Astrocyte (in vitro differentiated cells and primary cell): ENCODE measurements around the gene SAV1. TPM values are rescaled to one million over a fixed set of nuclear protein-coding genes. Genes with fewer than 3 reads are reported as not detected.

ENCODE experiments used
- DNase-seq: peaks from one replicate; pipeline ENCODE4 v3.0.0-alpha.2; 2010; ENCODE audit warnings: low read depth
- FAIRE-seq: peaks from 2 replicates; lab custom pipeline; 2011; peaks lifted over from hg19 to GRCh38; lab: Jason Lieb, UNC
- H2AFZ ChIP-seq: 2 replicates; pipeline ENCODE4 v1.6.0; 2012; ENCODE audit warnings: low read depth, low read length, inconsistent platforms
- H3K27ac ChIP-seq: 2 replicates; pipeline ENCODE4 v1.5.1; 2011; ENCODE audit warnings: low read depth, low read length, inconsistent platforms
- H3K27me3 ChIP-seq: 2 replicates; pipeline ENCODE4 v1.6.0; 2011; ENCODE audit warnings: low read length, inconsistent platforms; ENCODE audit not compliant: insufficient read depth
- H3K36me3 ChIP-seq: 2 replicates; pipeline ENCODE4 v1.5.1; 2011; ENCODE audit warnings: low read length, inconsistent platforms; ENCODE audit not compliant: insufficient read depth
- H3K4me1 ChIP-seq: 2 replicates; pipeline ENCODE4 v1.5.1; 2011; ENCODE audit warnings: low read length, inconsistent platforms; ENCODE audit not compliant: insufficient read depth
- H3K4me2 ChIP-seq: 2 replicates; pipeline ENCODE4 v1.6.0; 2012; ENCODE audit warnings: low read length, inconsistent platforms
- H3K4me3 ChIP-seq: 2 replicates; pipeline ENCODE4 v1.5.1; 2011; ENCODE audit warnings: low read depth, mild to moderate bottlenecking, low read length, inconsistent platforms; ENCODE audit not compliant: insufficient read depth
- H3K79me2 ChIP-seq: 2 replicates; pipeline ENCODE4 v1.6.0; 2012; ENCODE audit warnings: mild to moderate bottlenecking, low read length, inconsistent platforms; ENCODE audit not compliant: insufficient read depth
- H3K9ac ChIP-seq: 2 replicates; pipeline ENCODE4 v1.6.0; 2012; ENCODE audit warnings: mild to moderate bottlenecking, low read length, inconsistent platforms
- H3K9me3 ChIP-seq: 2 replicates; pipeline ENCODE4 v1.5.1; 2012; ENCODE audit warnings: low read depth, mild to moderate bottlenecking, low read length, inconsistent platforms; ENCODE audit not compliant: insufficient read depth
- H4K20me1 ChIP-seq: 2 replicates; pipeline ENCODE4 v1.6.0; 2012; ENCODE audit warnings: low read length, inconsistent platforms; ENCODE audit not compliant: insufficient read depth
- H3K27ac Mint-ChIP-seq: one replicate; pipeline ENCODE4 v1.8.0; 2021; ENCODE audit warnings: mild to moderate bottlenecking, mixed read lengths; ENCODE audit not compliant: unreplicated experiment
- H3K27me3 Mint-ChIP-seq: one replicate; pipeline ENCODE4 v1.8.0; 2021; ENCODE audit warnings: low read depth, mixed read lengths; ENCODE audit not compliant: unreplicated experiment
- H3K36me3 Mint-ChIP-seq: one replicate; pipeline ENCODE4 v1.8.0; 2021; ENCODE audit warnings: low read depth, mixed read lengths; ENCODE audit not compliant: unreplicated experiment
- H3K4me1 Mint-ChIP-seq: one replicate; pipeline ENCODE4 v1.8.0; 2021; ENCODE audit warnings: low read depth, mixed read lengths; ENCODE audit not compliant: unreplicated experiment
- H3K4me3 Mint-ChIP-seq: one replicate; pipeline ENCODE4 v1.8.0; 2021; ENCODE audit warnings: mild to moderate bottlenecking, moderate library complexity, mixed read lengths; ENCODE audit not compliant: unreplicated experiment
- H3K9me3 Mint-ChIP-seq: one replicate; pipeline ENCODE4 v1.8.0; 2021; ENCODE audit warnings: mild to moderate bottlenecking, mixed read lengths; ENCODE audit not compliant: unreplicated experiment
- EZH2 ChIP-seq: IDR thresholded peaks from 2 replicates; pipeline ENCODE4 v1.6.1; 2012; ENCODE audit warnings: mild to moderate bottlenecking, low read length, inconsistent platforms; ENCODE audit not compliant: insufficient read depth
- total RNA-seq: library from RNA; stranded (reverse); gene quantifications from 2 replicates; pipeline ENCODE4 v1.2.1, GENCODE V29; 2021
- TF ChIP-seq, protein P1 (sequence below): IDR thresholded peaks from 2 replicates; pipeline ENCODE4 v1.5.1; 2011; ENCODE audit warnings: low read depth, mild to moderate bottlenecking, inconsistent platforms, low read length, moderate library complexity; ENCODE audit not compliant: insufficient read depth

The SAV1 gene
- total RNA-seq, 1 donor from 2014 or later = 26.3 TPM

- Mint-ChIP-seq H3K36me3 (peaks cover 6% of the 10 kb centered on the region), H3K27me3 (no peaks in the 10 kb centered on the region), H3K27ac (no peak overlapping the region), H3K9me3 (no peaks in the 10 kb centered on the region), H3K4me1 (peaks cover 30% of the 10 kb centered on the region), H3K4me3 (no peak overlapping the region)
- no peak for TF ChIP-seq EZH2
- TF ChIP-seq, protein P1, sequence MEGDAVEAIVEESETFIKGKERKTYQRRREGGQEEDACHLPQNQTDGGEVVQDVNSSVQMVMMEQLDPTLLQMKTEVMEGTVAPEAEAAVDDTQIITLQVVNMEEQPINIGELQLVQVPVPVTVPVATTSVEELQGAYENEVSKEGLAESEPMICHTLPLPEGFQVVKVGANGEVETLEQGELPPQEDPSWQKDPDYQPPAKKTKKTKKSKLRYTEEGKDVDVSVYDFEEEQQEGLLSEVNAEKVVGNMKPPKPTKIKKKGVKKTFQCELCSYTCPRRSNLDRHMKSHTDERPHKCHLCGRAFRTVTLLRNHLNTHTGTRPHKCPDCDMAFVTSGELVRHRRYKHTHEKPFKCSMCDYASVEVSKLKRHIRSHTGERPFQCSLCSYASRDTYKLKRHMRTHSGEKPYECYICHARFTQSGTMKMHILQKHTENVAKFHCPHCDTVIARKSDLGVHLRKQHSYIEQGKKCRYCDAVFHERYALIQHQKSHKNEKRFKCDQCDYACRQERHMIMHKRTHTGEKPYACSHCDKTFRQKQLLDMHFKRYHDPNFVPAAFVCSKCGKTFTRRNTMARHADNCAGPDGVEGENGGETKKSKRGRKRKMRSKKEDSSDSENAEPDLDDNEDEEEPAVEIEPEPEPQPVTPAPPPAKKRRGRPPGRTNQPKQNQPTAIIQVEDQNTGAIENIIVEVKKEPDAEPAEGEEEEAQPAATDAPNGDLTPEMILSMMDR = no peak
- H3K27ac ChIP-seq = no peak overlapping the region
- H2AFZ ChIP-seq = no peak overlapping the region
- H3K79me2 ChIP-seq = no peaks in the 10 kb centered on the region
- no peak overlapping the region for H3K4me2 ChIP-seq
- no peak overlapping the region for H3K4me3 ChIP-seq
- no peak overlapping the region for H3K9ac ChIP-seq
- DNase-seq (no peak), FAIRE-seq (no peak)
- no peaks in the 10 kb centered on the region for H4K20me1 ChIP-seq
- no peaks in the 10 kb centered on the region for H3K27me3 ChIP-seq
- H3K4me1 ChIP-seq = peaks cover 9% of the 10 kb centered on the region
- no peaks in the 10 kb centered on the region for H3K36me3 ChIP-seq
- H3K9me3 ChIP-seq = no peaks in the 10 kb centered on the region
Observed at GRCh38 chr14:50602035-50602434, 66.1 kb downstream of the SAV1 start.

DNA sequence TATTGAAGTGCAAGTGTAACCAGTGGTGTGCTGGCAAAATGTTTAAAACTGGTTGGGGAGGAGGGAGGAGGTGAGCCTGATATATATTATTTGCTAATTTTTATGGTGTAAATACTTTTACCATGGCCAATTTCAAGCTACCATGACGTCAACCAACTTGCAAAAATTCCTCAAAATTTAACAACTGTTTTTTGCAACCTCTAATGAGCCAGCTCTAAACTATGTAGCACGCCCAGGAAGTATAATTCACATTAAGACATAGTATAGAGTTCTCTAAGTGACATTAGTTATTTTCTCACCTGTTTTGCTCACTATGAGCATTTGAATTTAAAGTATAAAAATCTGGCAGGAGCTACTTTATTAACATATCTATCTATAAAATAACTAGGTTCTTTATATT, 66.7 kb downstream of the SAV1 start:
- H3K4me1 Mint-ChIP-seq = peaks cover 25% of the 10 kb centered on the region
- Histone ChIP-seq H3K9me3 (no peaks in the 10 kb centered on the region), H3K27me3 (no peaks in the 10 kb centered on the region), H4K20me1 (no peaks in the 10 kb centered on the region), H3K4me3 (no peak overlapping the region), H2AFZ (no peak overlapping the region), H3K4me1 (peaks cover 9% of the 10 kb centered on the region), H3K79me2 (no peaks in the 10 kb centered on the region), H3K4me2 (no peak overlapping the region), H3K36me3 (no peaks in the 10 kb centered on the region), H3K27ac (no peak overlapping the region), H3K9ac (no peak overlapping the region)
- DNase-seq = peak; percentile 16
- no peak overlapping the region for H3K27ac Mint-ChIP-seq
- H3K9me3 Mint-ChIP-seq = no peaks in the 10 kb centered on the region
- no peak for TF ChIP-seq EZH2
- TF ChIP-seq, protein P1 = no peak
- no peak overlapping the region for H3K4me3 Mint-ChIP-seq
- H3K27me3 Mint-ChIP-seq = no peaks in the 10 kb centered on the region
- H3K36me3 Mint-ChIP-seq = peaks cover 5% of the 10 kb centered on the region
- FAIRE-seq = no peak

- no peaks in the 10 kb centered on the region for H3K27me3 Mint-ChIP-seq
- H3K9me3 Mint-ChIP-seq = no peaks in the 10 kb centered on the region
- Histone ChIP-seq H3K4me1 (peaks cover 9% of the 10 kb centered on the region), H3K9me3 (no peaks in the 10 kb centered on the region), H3K9ac (no peak overlapping the region), H3K79me2 (no peaks in the 10 kb centered on the region), H2AFZ (no peak overlapping the region), H3K4me3 (no peak overlapping the region), H3K36me3 (no peaks in the 10 kb centered on the region), H3K4me2 (peak overlapping the region; percentile 25), H3K27me3 (no peaks in the 10 kb centered on the region), H3K27ac (peak overlapping the region; percentile 35), H4K20me1 (no peaks in the 10 kb centered on the region)
- H3K36me3 Mint-ChIP-seq = peaks cover 5% of the 10 kb centered on the region
- DNase-seq = peak; percentile 27
- H3K4me3 Mint-ChIP-seq = no peak overlapping the region
- no peak for FAIRE-seq
- no peak for TF ChIP-seq EZH2
- TF ChIP-seq, protein P1 = no peak
- peak overlapping the region; percentile 64 for H3K27ac Mint-ChIP-seq
- peaks cover 24% of the 10 kb centered on the region for H3K4me1 Mint-ChIP-seq
Observed at GRCh38 chr14:50600849-50601248, 67.3 kb downstream of the SAV1 start.
